K562 (cell line): ENCODE data around the gene TMEM181. TPM values are rescaled to one million over a fixed set of nuclear protein-coding genes. Genes with fewer than 3 reads are reported as not detected.

Experiments used
- ATAC-seq: fragments of 200-7000 bp; cut with Tn5 transposase; 3 replicates; pipeline ENCODE4 v1.9.1; 2020; ENCODE audit warnings: moderate library complexity
- BruUV-seq: library from RNA; stranded (reverse); fragments of 400-500 nt; replicated peaks from 2 replicates; lab custom pipeline; 2021; lab: Mats Ljungman, UMichigan
- CTCF ChIA-PET: fragments of 300-600 bp; formaldehyde crosslinking; extraction: SDS; loops from one replicate; lab custom pipeline; 2021; ENCODE audit warnings: low intra/inter-chr PET ratio; lab: Yijun Ruan, JAX
- POLR2A ChIA-PET: fragments of 300-600, 350-650 bp; sonication (Branson Sonifier 250); formaldehyde crosslinking; extraction: SDS; loops from one replicate; lab custom pipeline; 2021; ENCODE audit warnings: antibody characterized with exemption, inconsistent platforms; lab: Yijun Ruan, JAX
- DNase-seq, 4 experiments: peaks; one replicate each; pipeline versions ENCODE4 v3.0.0 to v3.0.0-alpha.2; 2011 to 2018; ENCODE audit warnings: low spot score in 3 of 4, mixed read lengths in 3 of 4; ENCODE audit errors: extremely low read depth in 1 of 4
- FAIRE-seq: peaks from 2 replicates; lab custom pipeline; 2011; peaks lifted over from hg19 to GRCh38; lab: Jason Lieb, UNC
- H2AFZ ChIP-seq: 2 replicates; pipeline ENCODE4 v1.6.0; 2011; ENCODE audit warnings: low read depth, low read length, control low read depth, inconsistent platforms
- H3K27ac ChIP-seq: fragments of 200-600 bp; 3 replicates; pipeline ENCODE4 v1.8.0; 2011; ENCODE audit warnings: low read depth, mild to moderate bottlenecking, control low read depth, inconsistent platforms, low read length, moderate library complexity, mixed read lengths; ENCODE audit errors: extremely low read depth
- H3K27me3 ChIP-seq, 2 experiments: fragments of 300-600 bp in 1 of 2; 2 replicates in 1 of 2; 3 replicates in 1 of 2; pipeline versions ENCODE4 v1.6.0 to v1.8.0; 2011; ENCODE audit warnings: inconsistent platforms in 2 of 2, low read length in 2 of 2, mild to moderate bottlenecking in 1 of 2, mixed read lengths in 1 of 2, moderate library complexity in 1 of 2; ENCODE audit not compliant: control insufficient read depth in 2 of 2, insufficient read depth in 2 of 2
- H3K36me3 ChIP-seq: fragments of 300-600 bp; 3 replicates; pipeline ENCODE4 v1.8.0; 2011; ENCODE audit warnings: mild to moderate bottlenecking, low read length, inconsistent platforms; ENCODE audit not compliant: control insufficient read depth, insufficient read depth
- H3K4me1 ChIP-seq, 2 experiments: fragments of 200-600 bp in 1 of 2; replicated peaks in 1 of 2; 2 replicates in 1 of 2; 3 replicates in 1 of 2; pipeline versions ENCODE4 v1.5.1 to v1.8.0; 2011; ENCODE audit warnings: inconsistent platforms in 2 of 2, low read length in 2 of 2, mild to moderate bottlenecking in 1 of 2, mixed read lengths in 1 of 2, moderate library complexity in 1 of 2; ENCODE audit not compliant: control insufficient read depth in 2 of 2, insufficient read depth in 2 of 2
- H3K4me2 ChIP-seq: 2 replicates; pipeline ENCODE4 v1.6.1; 2011; ENCODE audit warnings: low read length, control low read depth, inconsistent platforms, mixed read lengths; ENCODE audit not compliant: insufficient read depth
- H3K4me3 ChIP-seq: fragments of 200-600 bp; sonication (generic), shearing (Covaris generic); 2 replicates; pipeline ENCODE4 v1.5.1; 2016; ENCODE audit warnings: control low read depth, inconsistent platforms
- H3K79me2 ChIP-seq: fragments of 200-600 bp; 3 replicates; pipeline ENCODE4 v1.8.0; 2011; ENCODE audit warnings: low read length, inconsistent platforms; ENCODE audit not compliant: control insufficient read depth, insufficient read depth
- H3K9ac ChIP-seq, 2 experiments: 2 replicates each; pipeline versions ENCODE4 v1.6.0 to v1.6.1; 2011; ENCODE audit warnings: low read depth in 2 of 2, low read length in 2 of 2, control low read depth in 1 of 2, inconsistent platforms in 1 of 2, mild to moderate bottlenecking in 1 of 2, mixed read lengths in 1 of 2; ENCODE audit not compliant: insufficient read depth in 1 of 2
- H3K9me1 ChIP-seq: one replicate; pipeline ENCODE4 v1.6.0; 2011; ENCODE audit warnings: inconsistent platforms, mild to moderate bottlenecking, low read length, moderate library complexity; ENCODE audit not compliant: control insufficient read depth, insufficient read depth
- H3K9me3 ChIP-seq: replicated peaks from 2 replicates; pipeline ENCODE4 v1.5.1; 2011; ENCODE audit warnings: low read depth, low read length, inconsistent platforms; ENCODE audit not compliant: control insufficient read depth, insufficient read depth
- H4K20me1 ChIP-seq: replicated peaks from 2 replicates; pipeline ENCODE4 v1.6.1; 2011; ENCODE audit warnings: low read length, inconsistent platforms, mixed read lengths; ENCODE audit not compliant: control insufficient read depth, insufficient read depth
- CBFA2T2 ChIP-seq: fragments of 450-650 bp; conservative IDR thresholded peaks from 2 replicates; pipeline ENCODE4 v1.6.1; 2017; ENCODE audit warnings: mild to moderate bottlenecking
- CBX8 ChIP-seq: fragments of 200-600 bp; sonication (generic); IDR thresholded peaks from 2 replicates; pipeline ENCODE4 v1.6.1; 2012; ENCODE audit warnings: borderline replicate concordance, mixed run types, low read depth, mild to moderate bottlenecking, moderate library complexity, mixed read lengths, low read length, control low read depth, inconsistent platforms; ENCODE audit not compliant: poor library complexity, severe bottlenecking; ENCODE audit errors: extremely low read depth
- CTCF ChIP-seq, 3 experiments: IDR thresholded peaks in 2 of 3; conservative IDR thresholded peaks in 1 of 3; 2 replicates each; pipeline ENCODE4 v1.5.1; 2011 to 2012; ENCODE audit warnings: low read length in 3 of 3, mild to moderate bottlenecking in 3 of 3, control low read depth in 2 of 3, improper control_type of control experiment in 1 of 3, inconsistent platforms in 1 of 3, low read depth in 1 of 3, mixed read lengths in 1 of 3, moderate library complexity in 1 of 3; ENCODE audit not compliant: insufficient read depth in 2 of 3
- E2F1 ChIP-seq: sonication (generic); formaldehyde crosslinking; IDR thresholded peaks from 2 replicates; pipeline ENCODE4 v1.8.1; 2023; ENCODE audit warnings: mild to moderate bottlenecking, missing genetic modification reagents, moderate library complexity
- EWSR1 ChIP-seq: fragments of 450-650 bp; IDR thresholded peaks from 2 replicates; pipeline ENCODE4 v1.6.1; 2018; ENCODE audit warnings: borderline replicate concordance, mild to moderate bottlenecking, low read depth, moderate library complexity; ENCODE audit not compliant: partially characterized antibody
- GABPB1 ChIP-seq: sonication (generic); formaldehyde crosslinking; IDR thresholded peaks from 2 replicates; pipeline ENCODE4 v1.8.0; 2022; ENCODE audit warnings: mild to moderate bottlenecking, missing genetic modification reagents
- GATA2 ChIP-seq: sonication (generic); formaldehyde crosslinking; IDR thresholded peaks from 2 replicates; pipeline ENCODE4 v1.4.0; 2020; ENCODE audit warnings: mild to moderate bottlenecking, missing genetic modification reagents
- GATAD2B ChIP-seq: fragments of 450-650 bp; IDR thresholded peaks from 2 replicates; pipeline ENCODE4 v1.6.1; 2017; ENCODE audit warnings: mild to moderate bottlenecking, borderline replicate concordance
- KLF1 ChIP-seq: fragments of 450-650 bp; IDR thresholded peaks from 2 replicates; pipeline ENCODE4 v1.6.1; 2016; ENCODE audit warnings: missing genetic modification characterization, missing compliant biosample characterization
- NEUROD1 ChIP-seq: fragments of 150-350 bp; IDR thresholded peaks from 2 replicates; pipeline ENCODE4 v1.6.1; 2014; ENCODE audit warnings: borderline replicate concordance, low read length, low read depth; ENCODE audit not compliant: partially characterized antibody
- ZBTB17 ChIP-seq: fragments of 450-650 bp; formaldehyde crosslinking; IDR thresholded peaks from 2 replicates; pipeline ENCODE4 v1.4.0; 2020; ENCODE audit warnings: mild to moderate bottlenecking
- ZBTB34 ChIP-seq: fragments of 250-450 bp; sonication (Bioruptor Pico); IDR thresholded peaks from 2 replicates; pipeline ENCODE4 v1.8.0; 2021; ENCODE audit warnings: mild to moderate bottlenecking, moderate library complexity
- ZNF133 ChIP-seq: fragments of 250-450 bp; sonication (Bioruptor Pico); IDR thresholded peaks from 2 replicates; pipeline ENCODE4 v1.4.0; 2020; ENCODE audit warnings: mild to moderate bottlenecking
- ZNF282 ChIP-seq: sonication (generic); formaldehyde crosslinking; IDR thresholded peaks from 2 replicates; pipeline ENCODE4 v1.8.1; 2023; ENCODE audit warnings: missing genetic modification reagents
- ZNF384 ChIP-seq: IDR thresholded peaks from 2 replicates; pipeline ENCODE4 v1.6.1; 2012; ENCODE audit warnings: low read depth, low read length, improper control_type of control experiment
- ZNF699 ChIP-seq: fragments of 250-450 bp; sonication (Bioruptor Pico); IDR thresholded peaks from 2 replicates; pipeline ENCODE4 v1.8.0; 2021; ENCODE audit warnings: mild to moderate bottlenecking, moderate library complexity; ENCODE audit not compliant: insufficient replicate concordance
- ZNF778 ChIP-seq: fragments of 450-650 bp; formaldehyde crosslinking; IDR thresholded peaks from 2 replicates; pipeline ENCODE4 v1.4.0; 2020; ENCODE audit warnings: mild to moderate bottlenecking, moderate library complexity
- WGBS: fragments of 100-300 bp; shearing (Covaris generic); methylation state at CpG from one replicate; pipeline ENCODE4 v1.1.6; 2016; ENCODE audit warnings: low coverage, mixed read lengths; ENCODE audit not compliant: insufficient coverage; ENCODE audit errors: missing lambda C conversion rate; 5-methylcytosine and 5-hydroxymethylcytosine counted together
- in situ Hi-C: fragments of 300-500 bp; cut with MboI; formaldehyde crosslinking; loops from 4 replicates; pipeline ENCODE4 v1.15.0; 2018; ENCODE audit warnings: inconsistent platforms, mixed read lengths
- intact Hi-C: fragments of 100-400 bp; cut with micrococcal nuclease; formaldehyde crosslinking; loops from 2 replicates; pipeline ENCODE4 v1.14.2; 2022
- polyA plus RNA-seq, 8 experiments: library from polyadenylated mRNA; depleted of rRNA in 4 of 8; stranded (reverse) in 5 of 8; unstranded in 3 of 8; fragments of >200 nt; fragmentation: Nextera tagmentation in 2 of 8; fragmentation: Illumina TruSeq in 1 of 8; extraction: Ambion mirVana in 2 of 8; extraction: Trizol in 1 of 8; gene quantifications; 2 replicates each; pipeline versions ENCODE4 v1.2.1 to v1.2.3, GENCODE V29; 2011 to 2014; ENCODE audit warnings: inconsistent platforms in 1 of 8, missing spikeins in 1 of 8
- total RNA-seq, 7 experiments: library from RNA; depleted of rRNA in 6 of 7; stranded (reverse); fragments of >200 nt in 6 of 7; fragmentation: Illumina TruSeq in 2 of 7; extraction: Trizol in 2 of 7; gene quantifications; 2 replicates each; pipeline versions ENCODE4 v1.2.1 to v1.2.3, GENCODE V29; 2011 to 2021; ENCODE audit warnings: low replicate concordance in 1 of 7

The TMEM181 gene
- total and polyA plus RNA-seq, 9 of the 15 experiments (the other 6 are each of a cell fraction or from before 2014, with no cell fraction given) = 5.6 to 27.2 (median 19.9) TPM

GRCh38 chr6:158596861-158597260 is 37.0 kb downstream of the TMEM181 start:
- DNase-seq (no peak), ATAC-seq (no peak), FAIRE-seq (no peak)
- ChIA-PET POLR2A (no interaction called here), CTCF (no interaction called here)
- Histone ChIP-seq H3K9ac (peak overlapping the region in 1 of 2 experiments; percentile 57; a peak in 1 of 4 replicates), H3K4me1 (peaks cover 0 to 4% of the 10 kb centered on the region in 2 experiments; a peak in 1 of 5 replicates), H4K20me1 (no peaks in the 10 kb centered on the region), H3K4me2 (no peak overlapping the region), H3K4me3 (no peak overlapping the region), H3K27me3 (no peaks in the 10 kb centered on the region), H3K36me3 (peaks cover 89% of the 10 kb centered on the region), H2AFZ (no peak overlapping the region), H3K79me2 (no peaks in the 10 kb centered on the region), H3K9me1 (no peaks in the 10 kb centered on the region), H3K9me3 (no peaks in the 10 kb centered on the region), H3K27ac (no peak overlapping the region)
- in situ Hi-C loops = no loop called here
- no TSS peak for BruUV-seq
- intact Hi-C loops = no loop called here
- 83% methylated on average over 6 of the region's 6 CpGs for WGBS
- TF ChIP-seq CBX8 (no peak), GABPB1 (CRISPR knock-in tag) (no peak), CTCF (IDR thresholded peaks at IDR 0.05 in 2 of 3, conservative IDR thresholded peaks at IDR 0.05 in 1 of 3; ENCODE audit: insufficient read depth in 2 of 3, low read depth in 1 of 3, low read length in 3 of 3) (no peak), ZNF699 (CRISPR knock-in tag) (no peak), ZBTB34 (CRISPR knock-in tag) (no peak), EWSR1 (no peak), ZNF282 (CRISPR knock-in tag) (no peak), ZNF384 (no peak), GATA2 (CRISPR knock-in tag) (no peak), KLF1 (no peak), ZNF778 (CRISPR knock-in tag) (no peak), NEUROD1 (no peak), E2F1 (CRISPR knock-in tag) (no peak), ZNF133 (no peak), ZBTB17 (CRISPR knock-in tag) (no peak), GATAD2B (no peak), CBFA2T2 (no peak)
